ENCODE results near the gene R3HDM2.

The R3HDM2 gene

DNA sequence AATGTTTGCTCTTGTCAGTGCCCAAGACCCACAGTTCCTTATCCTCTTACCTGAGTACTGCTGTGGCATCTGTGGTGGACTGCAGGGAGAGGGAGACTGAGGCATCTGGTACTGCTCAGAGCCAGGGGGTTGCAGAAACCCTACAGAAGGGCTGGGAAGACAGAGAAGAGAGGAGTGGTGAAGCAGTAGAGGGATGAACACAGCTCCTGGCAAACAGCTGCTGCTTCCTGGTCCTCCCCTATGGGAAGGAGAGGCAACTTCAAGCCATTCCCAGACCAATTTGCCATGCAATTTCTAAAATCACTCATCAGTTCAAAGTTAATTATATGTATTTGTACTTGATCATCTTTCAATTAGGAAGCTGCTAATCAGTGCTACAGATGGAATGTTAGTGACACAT, 164.2 kb downstream of the R3HDM2 start:
- H3K4me2 ChIP-seq (ENCODE audit: low read length), result no peak overlapping the region
- no peak for TF ChIP-seq CTCF (IDR thresholded peaks at IDR 0.05; ENCODE audit: low read length)
- H3K27ac ChIP-seq (ENCODE audit: low read depth, low read length, poor library complexity, severe bottlenecking), result no peak overlapping the region
- H3K9me2 ChIP-seq (ENCODE audit: low read depth, low read length), result no peaks in the 10 kb centered on the region
- H3K79me2 ChIP-seq (ENCODE audit: insufficient read depth, low read length), result no peaks in the 10 kb centered on the region
- H2AFZ ChIP-seq (ENCODE audit: low read length), result no peak overlapping the region
- H3K4me1 ChIP-seq (ENCODE audit: insufficient read depth, low read length, severe bottlenecking), result peaks cover 4% of the 10 kb centered on the region
- no peaks in the 10 kb centered on the region for H3K9me3 ChIP-seq (ENCODE audit: low read length)
- H3K4me3 ChIP-seq (ENCODE audit: low read depth, low read length, poor library complexity, severe bottlenecking), result no peak overlapping the region
- no peaks in the 10 kb centered on the region for H3K27me3 ChIP-seq (ENCODE audit: insufficient read depth, low read length)
- H3K36me3 ChIP-seq (ENCODE audit: insufficient read depth, low read length), result peaks cover 50% of the 10 kb centered on the region
- H3F3A ChIP-seq (ENCODE audit: insufficient read depth, low read length), result no peaks in the 10 kb centered on the region
- no peaks in the 10 kb centered on the region for H4K20me1 ChIP-seq (ENCODE audit: insufficient read depth, low read length)
- H3K9ac ChIP-seq (ENCODE audit: low read length), result no peak overlapping the region

- H3K27ac ChIP-seq (ENCODE audit: low read depth, low read length, poor library complexity, severe bottlenecking), result no peak overlapping the region
- H3K79me2 ChIP-seq (ENCODE audit: insufficient read depth, low read length), result no peaks in the 10 kb centered on the region
- no peaks in the 10 kb centered on the region for H3K9me2 ChIP-seq (ENCODE audit: low read depth, low read length)
- no peak overlapping the region for H3K4me2 ChIP-seq (ENCODE audit: low read length)
- H3K4me3 ChIP-seq (ENCODE audit: low read depth, low read length, poor library complexity, severe bottlenecking), result no peak overlapping the region
- no peaks in the 10 kb centered on the region for H3K9me3 ChIP-seq (ENCODE audit: low read length)
- no peak overlapping the region for H3K9ac ChIP-seq (ENCODE audit: low read length)
- H2AFZ ChIP-seq (ENCODE audit: low read length), result no peak overlapping the region
- peaks cover 4% of the 10 kb centered on the region for H3K4me1 ChIP-seq (ENCODE audit: insufficient read depth, low read length, severe bottlenecking)
- no peaks in the 10 kb centered on the region for H4K20me1 ChIP-seq (ENCODE audit: insufficient read depth, low read length)
- no peaks in the 10 kb centered on the region for H3K27me3 ChIP-seq (ENCODE audit: insufficient read depth, low read length)
- H3K36me3 ChIP-seq (ENCODE audit: insufficient read depth, low read length), result peaks cover 44% of the 10 kb centered on the region
- H3F3A ChIP-seq (ENCODE audit: insufficient read depth, low read length), result no peaks in the 10 kb centered on the region
- TF ChIP-seq EZH2 (IDR thresholded peaks at IDR 0.05; ENCODE audit: borderline replicate concordance, low read length) (no peak), CTCF (IDR thresholded peaks at IDR 0.05; ENCODE audit: low read length) (no peak)
Observed at GRCh38 chr12:57263096-57263495, 167.7 kb downstream of the R3HDM2 start.

DNA sequence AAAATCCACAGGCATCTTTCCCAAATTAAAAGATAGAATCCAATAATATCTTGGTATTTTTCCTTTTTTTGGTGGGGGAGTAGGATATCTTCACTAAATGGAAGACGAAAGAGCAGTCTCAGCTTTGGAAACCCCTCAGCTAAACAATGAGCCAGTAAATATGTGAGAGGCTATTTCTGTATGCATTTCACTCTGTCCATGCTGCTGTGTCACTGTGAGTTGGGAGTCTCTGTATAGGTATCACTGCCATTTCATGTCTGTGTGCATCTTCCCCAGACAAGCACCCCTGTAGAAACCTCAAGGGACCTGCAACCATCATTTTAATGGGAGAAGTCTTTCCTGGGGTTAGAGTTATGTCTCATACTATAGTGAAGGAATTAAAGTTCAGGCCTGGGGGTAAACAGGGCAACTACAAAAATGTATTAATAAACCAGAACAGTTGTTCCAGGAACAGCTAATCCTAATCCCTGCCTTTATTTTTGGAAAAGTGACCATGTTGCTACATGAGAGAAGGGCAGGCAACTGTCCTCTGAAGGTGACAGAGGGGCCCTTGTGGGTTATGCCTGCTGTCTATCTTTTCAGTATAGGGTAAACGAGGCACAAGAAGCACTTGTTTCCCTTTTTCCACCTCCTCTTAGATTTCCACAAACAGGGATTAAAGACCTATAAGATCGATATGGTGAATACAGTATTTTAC, 168.6 kb downstream of the R3HDM2 start:
- Histone ChIP-seq H3K9ac (ENCODE audit: low read length) (no peak overlapping the region), H3K9me3 (ENCODE audit: low read length) (no peaks in the 10 kb centered on the region), H3K79me2 (ENCODE audit: insufficient read depth, low read length) (no peaks in the 10 kb centered on the region), H3K36me3 (ENCODE audit: insufficient read depth, low read length) (peaks cover 44% of the 10 kb centered on the region), H3F3A (ENCODE audit: insufficient read depth, low read length) (no peaks in the 10 kb centered on the region), H3K27ac (ENCODE audit: low read depth, low read length, poor library complexity, severe bottlenecking) (no peak overlapping the region), H3K4me2 (ENCODE audit: low read length) (no peak overlapping the region), H3K27me3 (ENCODE audit: insufficient read depth, low read length) (no peaks in the 10 kb centered on the region), H3K4me1 (ENCODE audit: insufficient read depth, low read length, severe bottlenecking) (peaks cover 4% of the 10 kb centered on the region), H4K20me1 (ENCODE audit: insufficient read depth, low read length) (no peaks in the 10 kb centered on the region), H3K4me3 (ENCODE audit: low read depth, low read length, poor library complexity, severe bottlenecking) (no peak overlapping the region), H2AFZ (ENCODE audit: low read length) (no peak overlapping the region), H3K9me2 (ENCODE audit: low read depth, low read length) (no peaks in the 10 kb centered on the region)
- no peak for TF ChIP-seq EZH2 (IDR thresholded peaks at IDR 0.05; ENCODE audit: borderline replicate concordance, low read length)
- no peak for TF ChIP-seq CTCF (IDR thresholded peaks at IDR 0.05; ENCODE audit: low read length)

Measured in OCI-LY1 (cell line).